SK-N-SH (cell line): Measurements from ENCODE around the gene CALCR. TPM values are rescaled to one million over a fixed set of nuclear protein-coding genes. Genes with fewer than 3 reads are reported as not detected.

ENCODE experiments used
- CTCF ChIA-PET: fragments of 300-600, 350-600 bp; formaldehyde crosslinking; extraction: SDS; loops from one replicate; lab custom pipeline; 2021; lab: Yijun Ruan, JAX
- POLR2A ChIA-PET: fragments of 350-600 bp; sonication (Branson Sonifier 250); formaldehyde crosslinking; extraction: SDS; loops from one replicate; lab custom pipeline; 2020; ENCODE audit warnings: antibody characterized with exemption, inconsistent platforms; lab: Yijun Ruan, JAX
- DNase-seq: peaks from one replicate; pipeline ENCODE4 v3.0.0; 2012
- H2AFZ ChIP-seq: fragments of 200-600 bp; sonication (generic); 2 replicates; pipeline ENCODE4 v1.8.1; 2016; ENCODE audit warnings: antibody characterized with exemption, mild to moderate bottlenecking, low read depth
- H3F3A ChIP-seq: fragments of 200-600 bp; sonication (generic); replicated peaks from 2 replicates; pipeline ENCODE3; 2016; ENCODE audit warnings: antibody characterized with exemption, mild to moderate bottlenecking; ENCODE audit not compliant: insufficient read depth
- H3K27ac ChIP-seq, 2 experiments: fragments of 200-500 bp in 1 of 2; fragments of 200-600 bp in 1 of 2; sonication (Bioruptor generic) in 1 of 2; sonication (generic), shearing (Covaris generic) in 1 of 2; 2 replicates each; pipeline versions ENCODE4 v1.5.1 to v1.6.1; 2014 to 2016; ENCODE audit warnings: low read depth in 2 of 2, inconsistent platforms in 1 of 2, low read length in 1 of 2, mild to moderate bottlenecking in 1 of 2, mixed read lengths in 1 of 2
- H3K27me3 ChIP-seq: fragments of 200-600 bp; sonication (generic), shearing (Covaris generic); 2 replicates; pipeline ENCODE4 v1.6.1; 2016; ENCODE audit warnings: mixed run types; ENCODE audit not compliant: insufficient read depth
- H3K36me3 ChIP-seq, 2 experiments: fragments of 200-500 bp in 1 of 2; fragments of 200-600 bp in 1 of 2; sonication (Bioruptor generic) in 1 of 2; sonication (generic) in 1 of 2; replicated peaks in 1 of 2; 2 replicates each; pipeline versions ENCODE3 to v1.5.1; 2014 to 2016; ENCODE audit warnings: low read length in 1 of 2, mild to moderate bottlenecking in 1 of 2; ENCODE audit not compliant: insufficient read depth in 2 of 2, control insufficient read depth in 1 of 2
- H3K4me1 ChIP-seq, 2 experiments: fragments of 200-500 bp in 1 of 2; fragments of 200-600 bp in 1 of 2; sonication (Bioruptor generic) in 1 of 2; sonication (generic), shearing (Covaris generic) in 1 of 2; 2 replicates each; pipeline versions ENCODE4 v1.5.1 to v1.6.1; 2014 to 2016; ENCODE audit warnings: low read depth in 1 of 2, low read length in 1 of 2, mixed run types in 1 of 2; ENCODE audit not compliant: insufficient read depth in 2 of 2, control insufficient read depth in 1 of 2
- H3K4me2 ChIP-seq: fragments of 200-600 bp; sonication (generic), shearing (Covaris generic); 2 replicates; pipeline ENCODE4 v1.6.1; 2017; ENCODE audit warnings: mixed run types
- H3K4me3 ChIP-seq, 2 experiments: fragments of 200-500 bp in 1 of 2; fragments of 200-600 bp in 1 of 2; sonication (Bioruptor generic) in 1 of 2; sonication (generic), shearing (Covaris generic) in 1 of 2; 2 replicates each; pipeline versions ENCODE4 v1.5.1 to v1.8.1; 2014 to 2016; ENCODE audit warnings: low read depth in 2 of 2, inconsistent platforms in 1 of 2, low read length in 1 of 2, mild to moderate bottlenecking in 1 of 2, mixed read lengths in 1 of 2, moderate library complexity in 1 of 2
- H3K79me2 ChIP-seq: fragments of 200-600 bp; sonication (generic); 2 replicates; pipeline ENCODE4 v1.8.1; 2017; ENCODE audit warnings: mild to moderate bottlenecking; ENCODE audit not compliant: insufficient read depth
- H3K9ac ChIP-seq: fragments of 200-600 bp; sonication (generic); 2 replicates; pipeline ENCODE4 v1.6.1; 2017; ENCODE audit warnings: mixed run types
- H3K9me2 ChIP-seq: fragments of 200-600 bp; sonication (generic); 2 replicates; pipeline ENCODE4 v1.6.1; 2017; ENCODE audit warnings: mixed run types
- H3K9me3 ChIP-seq: fragments of 200-600 bp; sonication (generic); 2 replicates; pipeline ENCODE4 v1.6.1; 2017; ENCODE audit warnings: mixed run types, mild to moderate bottlenecking, moderate library complexity
- H4K20me1 ChIP-seq: fragments of 200-600 bp; sonication (generic); 2 replicates; pipeline ENCODE4 v1.6.1; 2017; ENCODE audit warnings: mild to moderate bottlenecking, mixed run types; ENCODE audit not compliant: insufficient read depth
- CTCF ChIP-seq: fragments of 200-600 bp; sonication (generic); IDR thresholded peaks from 2 replicates; pipeline ENCODE4 v1.6.1; 2017; ENCODE audit warnings: antibody characterized with exemption, mild to moderate bottlenecking, moderate library complexity
- ELF1 ChIP-seq: IDR thresholded peaks from 2 replicates; pipeline ENCODE4 v1.4.0; 2012
- FOSL2 ChIP-seq: IDR thresholded peaks from 2 replicates; pipeline ENCODE4 v1.4.0; 2012; ENCODE audit warnings: low read depth, mild to moderate bottlenecking, moderate library complexity, borderline replicate concordance
- FOXJ3 ChIP-seq: sonication (generic); formaldehyde crosslinking; IDR thresholded peaks from 2 replicates; pipeline ENCODE4 v1.5.1; 2020; ENCODE audit warnings: mild to moderate bottlenecking, missing genetic modification reagents
- GABPA ChIP-seq: IDR thresholded peaks from 2 replicates; pipeline ENCODE4 v1.4.0; 2012; ENCODE audit warnings: low read depth, mild to moderate bottlenecking
- IRF3 ChIP-seq: fragments of 150-350 bp; IDR thresholded peaks from 2 replicates; pipeline ENCODE4 v1.6.1; 2016; ENCODE audit warnings: mild to moderate bottlenecking, low read depth, low read length
- MXI1 ChIP-seq: IDR thresholded peaks from 2 replicates; pipeline ENCODE4 v1.6.1; 2012; ENCODE audit warnings: mild to moderate bottlenecking, low read depth, low read length, improper control_type of control experiment
- NFIC ChIP-seq: IDR thresholded peaks from 2 replicates; pipeline ENCODE4 v1.4.0; 2012; ENCODE audit warnings: borderline replicate concordance
- NRF1 ChIP-seq: IDR thresholded peaks from 2 replicates; pipeline ENCODE4 v1.6.1; 2012; ENCODE audit warnings: low read depth, mild to moderate bottlenecking, low read length
- RCOR1 ChIP-seq: fragments of 150-350 bp; IDR thresholded peaks from 2 replicates; pipeline ENCODE4 v1.6.1; 2017; ENCODE audit warnings: antibody characterized with exemption, low read length
- RXRA ChIP-seq: IDR thresholded peaks from 2 replicates; pipeline ENCODE4 v1.4.0; 2012; ENCODE audit warnings: low read depth, mild to moderate bottlenecking, borderline replicate concordance
- SIN3A ChIP-seq: IDR thresholded peaks from 2 replicates; pipeline ENCODE4 v1.6.1; 2012; ENCODE audit warnings: low read depth, mild to moderate bottlenecking, low read length, moderate library complexity, borderline replicate concordance
- SMC3 ChIP-seq: IDR thresholded peaks from 2 replicates; pipeline ENCODE4 v1.6.1; 2012; ENCODE audit warnings: low read depth, low read length, improper control_type of control experiment
- TCF12 ChIP-seq: IDR thresholded peaks from 2 replicates; pipeline ENCODE4 v1.4.0; 2012
- TEAD4 ChIP-seq: IDR thresholded peaks from 2 replicates; pipeline ENCODE4 v1.4.0; 2012; ENCODE audit warnings: mild to moderate bottlenecking, borderline replicate concordance; ENCODE audit not compliant: insufficient read depth
- WGBS: methylation state at CpG from one replicate; pipeline ENCODE4 v1.1.6; 2017; ENCODE audit warnings: low lambda C conversion rate; 5-methylcytosine and 5-hydroxymethylcytosine counted together
- polyA plus RNA-seq, 3 experiments: library from polyadenylated mRNA; depleted of rRNA; stranded (reverse); fragments of >200 nt; gene quantifications; 2 replicates each; pipeline ENCODE4 v1.2.3, GENCODE V29; 2012
- TF ChIP-seq, protein P1 (sequence below): fragments of 150-350 bp; IDR thresholded peaks from 2 replicates; pipeline ENCODE4 v1.6.1; 2017; ENCODE audit warnings: antibody characterized with exemption, low read length, low read depth, borderline replicate concordance
- TF ChIP-seq, protein P2 (sequence below): IDR thresholded peaks from 2 replicates; pipeline ENCODE4 v1.4.0; 2012; ENCODE audit warnings: low read depth, borderline replicate concordance

The CALCR gene
- polyA plus RNA-seq, 1 of the 3 experiments (the other 2 are of a cell fraction) = 0.12 TPM

GRCh38 chr7:93620057-93620456, 45.5 kb upstream of the CALCR start:
- ChIA-PET POLR2A (no interaction called here), CTCF (interaction anchor here (0.7 to 3.9 kb wide), 7 partner anchors 10 to 817 kb away, joined by 3 to 49 read pairs (median 14); partner anchors contain the start of gene GNG11)
- Histone ChIP-seq H3K27ac (no peak overlapping the region), H3K9me3 (peaks cover 6% of the 10 kb centered on the region; the same call in 1 of the 2 replicates), H3K4me3 (no peak overlapping the region), H3F3A (no peaks in the 10 kb centered on the region), H2AFZ (no peak overlapping the region), H3K9ac (no peak overlapping the region), H3K79me2 (no peaks in the 10 kb centered on the region), H3K27me3 (no peaks in the 10 kb centered on the region), H3K4me1 (peaks cover 0 to 3% of the 10 kb centered on the region in 2 experiments; a peak in 2 of 4 replicates), H3K4me2 (no peak overlapping the region), H4K20me1 (no peaks in the 10 kb centered on the region), H3K9me2 (no peaks in the 10 kb centered on the region), H3K36me3 (no peaks in the 10 kb centered on the region)
- TF ChIP-seq FOSL2 (peak; percentile 14; the same call in 1 of the 2 replicates), TEAD4 (no peak)
- TF ChIP-seq, protein P1, sequence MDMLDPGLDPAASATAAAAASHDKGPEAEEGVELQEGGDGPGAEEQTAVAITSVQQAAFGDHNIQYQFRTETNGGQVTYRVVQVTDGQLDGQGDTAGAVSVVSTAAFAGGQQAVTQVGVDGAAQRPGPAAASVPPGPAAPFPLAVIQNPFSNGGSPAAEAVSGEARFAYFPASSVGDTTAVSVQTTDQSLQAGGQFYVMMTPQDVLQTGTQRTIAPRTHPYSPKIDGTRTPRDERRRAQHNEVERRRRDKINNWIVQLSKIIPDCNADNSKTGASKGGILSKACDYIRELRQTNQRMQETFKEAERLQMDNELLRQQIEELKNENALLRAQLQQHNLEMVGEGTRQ = no peak
- DNase-seq = no peak

DNA sequence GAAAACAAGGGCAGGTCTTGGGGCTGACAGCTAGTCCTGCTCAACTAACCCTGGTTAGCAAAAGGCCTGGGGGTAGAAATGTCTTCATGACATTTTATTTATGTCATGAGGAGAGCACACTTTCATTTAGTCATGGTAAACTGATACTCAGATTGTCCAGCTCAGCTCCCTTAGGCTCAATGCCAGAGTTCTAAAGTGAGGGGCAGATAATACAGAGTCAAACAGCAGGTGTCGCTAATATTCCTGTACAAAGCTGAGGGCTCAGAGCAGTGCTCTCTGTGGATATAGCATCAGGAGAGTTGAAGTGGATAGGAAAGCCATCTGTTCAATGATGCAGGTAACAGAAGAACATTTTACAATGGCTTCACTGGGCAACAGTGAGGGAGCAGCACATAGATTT, 26.8 kb upstream of the CALCR start:
- Histone ChIP-seq H3K27me3 (no peaks in the 10 kb centered on the region), H3K79me2 (no peaks in the 10 kb centered on the region), H3K36me3 (no peaks in the 10 kb centered on the region), H3K4me1 (no peaks in the 10 kb centered on the region), H3K4me3 (no peak overlapping the region), H3K9me3 (no peaks in the 10 kb centered on the region), H3K9me2 (no peaks in the 10 kb centered on the region), H3F3A (no peaks in the 10 kb centered on the region), H3K4me2 (no peak overlapping the region), H2AFZ (no peak overlapping the region), H4K20me1 (no peaks in the 10 kb centered on the region), H3K27ac (no peak overlapping the region), H3K9ac (no peak overlapping the region)
- DNase-seq = no peak
- ChIA-PET CTCF (interaction anchor here (0.6 to 4.5 kb wide), 4 partner anchors 9 to 508 kb away, joined by 3 to 33 read pairs (median 4); no protein-coding TSS in a partner anchor), POLR2A (no interaction called here)
- no peak for TF ChIP-seq ELF1
- no peak; the same call in 1 of the 2 replicates for TF ChIP-seq CTCF
- TF ChIP-seq NFIC = no peak
- TF ChIP-seq TCF12 = no peak
- TF ChIP-seq NRF1 = no peak
- 43% methylated on average over 1 of the region's 1 CpG for WGBS

- no peak overlapping the region for H3K4me3 ChIP-seq
- no peaks in the 10 kb centered on the region for H3K79me2 ChIP-seq
- no peaks in the 10 kb centered on the region for H3K9me3 ChIP-seq
- H4K20me1 ChIP-seq = no peaks in the 10 kb centered on the region
- H3K9ac ChIP-seq = no peak overlapping the region
- H3K27ac ChIP-seq = no peak overlapping the region
- no peaks in the 10 kb centered on the region for H3F3A ChIP-seq
- no peaks in the 10 kb centered on the region for H3K9me2 ChIP-seq
- no peaks in the 10 kb centered on the region for H3K27me3 ChIP-seq
- no peaks in the 10 kb centered on the region for H3K36me3 ChIP-seq
- DNase-seq = no peak
- 41% methylated on average over 1 of the region's 1 CpG for WGBS
- no peaks in the 10 kb centered on the region; a peak in 2 of 4 replicates for H3K4me1 ChIP-seq
- CTCF ChIA-PET = interaction anchor here (1.1 to 1.6 kb wide), 2 partner anchors 19 to 27 kb away, joined by 3 read pairs; no protein-coding TSS in a partner anchor
- no peak overlapping the region for H3K4me2 ChIP-seq
- POLR2A ChIA-PET = no interaction called here
- no peak overlapping the region for H2AFZ ChIP-seq
- TF ChIP-seq MXI1 (no peak), RXRA (no peak), GABPA (no peak), IRF3 (no peak), RCOR1 (no peak), SIN3A (no peak), NRF1 (no peak), SMC3 (no peak), FOXJ3 (CRISPR knock-in tag) (no peak)
- TF ChIP-seq, protein P1 = no peak
- TF ChIP-seq, protein P2, sequence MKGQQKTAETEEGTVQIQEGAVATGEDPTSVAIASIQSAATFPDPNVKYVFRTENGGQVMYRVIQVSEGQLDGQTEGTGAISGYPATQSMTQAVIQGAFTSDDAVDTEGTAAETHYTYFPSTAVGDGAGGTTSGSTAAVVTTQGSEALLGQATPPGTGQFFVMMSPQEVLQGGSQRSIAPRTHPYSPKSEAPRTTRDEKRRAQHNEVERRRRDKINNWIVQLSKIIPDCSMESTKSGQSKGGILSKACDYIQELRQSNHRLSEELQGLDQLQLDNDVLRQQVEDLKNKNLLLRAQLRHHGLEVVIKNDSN = no peak
Measured at GRCh38 chr7:93594250-93594649, 19.7 kb upstream of the CALCR start.
